Measurements from ENCODE around the gene SMAD6.

DNA sequence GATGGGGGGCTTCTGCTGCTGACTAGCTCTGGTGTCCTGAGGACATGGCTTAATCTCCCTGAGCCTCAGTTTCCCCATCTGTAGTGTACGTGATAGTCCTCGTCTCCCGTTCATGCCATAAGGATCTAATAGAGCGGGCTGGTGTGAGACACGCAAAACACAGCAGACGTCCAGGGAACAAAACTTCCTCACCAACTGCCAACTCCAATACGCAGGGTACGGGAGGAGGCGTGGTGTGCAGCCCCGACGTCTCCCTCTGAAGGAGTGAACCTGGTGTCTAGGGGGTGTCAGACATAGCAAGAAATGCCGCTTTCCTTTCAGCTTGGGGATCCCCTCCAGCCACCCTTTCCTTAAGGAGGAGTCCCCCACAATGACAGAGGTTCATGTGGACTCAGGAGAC is 55.0 kb downstream of the SMAD6 start:
- TF ChIP-seq EZH2 (IDR thresholded peaks at IDR 0.05; ENCODE audit: low read depth, unreplicated experiment) (no peak), CREB1 (CRISPR knock-in tag; IDR thresholded peaks at IDR 0.05; ENCODE audit: low read depth) (no peak), ZNF114 (CRISPR knock-in tag; IDR thresholded peaks at IDR 0.05) (no peak), EZH2phosphoT487 (IDR thresholded peaks at IDR 0.05; ENCODE audit: unreplicated experiment) (no peak), ZNF331 (CRISPR knock-in tag; IDR thresholded peaks at IDR 0.05; ENCODE audit: low read depth) (no peak), POLR2AphosphoS5 (IDR thresholded peaks at IDR 0.05; ENCODE audit: low read depth) (no peak), JUNB (IDR thresholded peaks at IDR 0.05; ENCODE audit: unreplicated experiment) (no peak), NANOG (IDR thresholded peaks at IDR 0.05; ENCODE audit: borderline replicate concordance) (no peak), STAT1 (IDR thresholded peaks at IDR 0.05; ENCODE audit: unreplicated experiment) (no peak), ZNF462 (CRISPR knock-in tag; IDR thresholded peaks at IDR 0.05) (no peak)
- TF ChIP-seq, protein P1, sequence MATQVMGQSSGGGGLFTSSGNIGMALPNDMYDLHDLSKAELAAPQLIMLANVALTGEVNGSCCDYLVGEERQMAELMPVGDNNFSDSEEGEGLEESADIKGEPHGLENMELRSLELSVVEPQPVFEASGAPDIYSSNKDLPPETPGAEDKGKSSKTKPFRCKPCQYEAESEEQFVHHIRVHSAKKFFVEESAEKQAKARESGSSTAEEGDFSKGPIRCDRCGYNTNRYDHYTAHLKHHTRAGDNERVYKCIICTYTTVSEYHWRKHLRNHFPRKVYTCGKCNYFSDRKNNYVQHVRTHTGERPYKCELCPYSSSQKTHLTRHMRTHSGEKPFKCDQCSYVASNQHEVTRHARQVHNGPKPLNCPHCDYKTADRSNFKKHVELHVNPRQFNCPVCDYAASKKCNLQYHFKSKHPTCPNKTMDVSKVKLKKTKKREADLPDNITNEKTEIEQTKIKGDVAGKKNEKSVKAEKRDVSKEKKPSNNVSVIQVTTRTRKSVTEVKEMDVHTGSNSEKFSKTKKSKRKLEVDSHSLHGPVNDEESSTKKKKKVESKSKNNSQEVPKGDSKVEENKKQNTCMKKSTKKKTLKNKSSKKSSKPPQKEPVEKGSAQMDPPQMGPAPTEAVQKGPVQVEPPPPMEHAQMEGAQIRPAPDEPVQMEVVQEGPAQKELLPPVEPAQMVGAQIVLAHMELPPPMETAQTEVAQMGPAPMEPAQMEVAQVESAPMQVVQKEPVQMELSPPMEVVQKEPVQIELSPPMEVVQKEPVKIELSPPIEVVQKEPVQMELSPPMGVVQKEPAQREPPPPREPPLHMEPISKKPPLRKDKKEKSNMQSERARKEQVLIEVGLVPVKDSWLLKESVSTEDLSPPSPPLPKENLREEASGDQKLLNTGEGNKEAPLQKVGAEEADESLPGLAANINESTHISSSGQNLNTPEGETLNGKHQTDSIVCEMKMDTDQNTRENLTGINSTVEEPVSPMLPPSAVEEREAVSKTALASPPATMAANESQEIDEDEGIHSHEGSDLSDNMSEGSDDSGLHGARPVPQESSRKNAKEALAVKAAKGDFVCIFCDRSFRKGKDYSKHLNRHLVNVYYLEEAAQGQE (IDR thresholded peaks at IDR 0.05; ENCODE audit: unreplicated experiment): no peak
- TF ChIP-seq, protein P2, sequence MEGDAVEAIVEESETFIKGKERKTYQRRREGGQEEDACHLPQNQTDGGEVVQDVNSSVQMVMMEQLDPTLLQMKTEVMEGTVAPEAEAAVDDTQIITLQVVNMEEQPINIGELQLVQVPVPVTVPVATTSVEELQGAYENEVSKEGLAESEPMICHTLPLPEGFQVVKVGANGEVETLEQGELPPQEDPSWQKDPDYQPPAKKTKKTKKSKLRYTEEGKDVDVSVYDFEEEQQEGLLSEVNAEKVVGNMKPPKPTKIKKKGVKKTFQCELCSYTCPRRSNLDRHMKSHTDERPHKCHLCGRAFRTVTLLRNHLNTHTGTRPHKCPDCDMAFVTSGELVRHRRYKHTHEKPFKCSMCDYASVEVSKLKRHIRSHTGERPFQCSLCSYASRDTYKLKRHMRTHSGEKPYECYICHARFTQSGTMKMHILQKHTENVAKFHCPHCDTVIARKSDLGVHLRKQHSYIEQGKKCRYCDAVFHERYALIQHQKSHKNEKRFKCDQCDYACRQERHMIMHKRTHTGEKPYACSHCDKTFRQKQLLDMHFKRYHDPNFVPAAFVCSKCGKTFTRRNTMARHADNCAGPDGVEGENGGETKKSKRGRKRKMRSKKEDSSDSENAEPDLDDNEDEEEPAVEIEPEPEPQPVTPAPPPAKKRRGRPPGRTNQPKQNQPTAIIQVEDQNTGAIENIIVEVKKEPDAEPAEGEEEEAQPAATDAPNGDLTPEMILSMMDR (conservative IDR thresholded peaks at IDR 0.05; ENCODE audit: low read depth in 2 of 2): no peak
- TF ChIP-seq, protein P3, sequence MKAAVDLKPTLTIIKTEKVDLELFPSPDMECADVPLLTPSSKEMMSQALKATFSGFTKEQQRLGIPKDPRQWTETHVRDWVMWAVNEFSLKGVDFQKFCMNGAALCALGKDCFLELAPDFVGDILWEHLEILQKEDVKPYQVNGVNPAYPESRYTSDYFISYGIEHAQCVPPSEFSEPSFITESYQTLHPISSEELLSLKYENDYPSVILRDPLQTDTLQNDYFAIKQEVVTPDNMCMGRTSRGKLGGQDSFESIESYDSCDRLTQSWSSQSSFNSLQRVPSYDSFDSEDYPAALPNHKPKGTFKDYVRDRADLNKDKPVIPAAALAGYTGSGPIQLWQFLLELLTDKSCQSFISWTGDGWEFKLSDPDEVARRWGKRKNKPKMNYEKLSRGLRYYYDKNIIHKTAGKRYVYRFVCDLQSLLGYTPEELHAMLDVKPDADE (IDR thresholded peaks at IDR 0.05): no peak
